HepG2 (cell line): Measurements from ENCODE around the gene MTHFD1L. TPM values are rescaled to one million over a fixed set of nuclear protein-coding genes. Genes with fewer than 3 reads are reported as not detected.
A peak's percentile ranks its signal among the peaks of the same experiment; 100 is the strongest.
"Not testable (repeated sequence)": the region's sequence is repeated elsewhere in the genome, so short reads cannot be mapped to it uniquely, and the experiment has no call there.

Experiments used
- ATAC-seq: fragments of 200-7000 bp; cut with Tn5 transposase; 3 replicates; pipeline ENCODE4 v1.9.1; 2020; ENCODE audit warnings: mild to moderate bottlenecking, moderate library complexity
- BruUV-seq: library from RNA; stranded (reverse); fragments of 400-500 nt; replicated peaks from 2 replicates; lab custom pipeline; 2021; lab: Mats Ljungman, UMichigan
- CTCF ChIA-PET: fragments of 300-600 bp; formaldehyde crosslinking; extraction: SDS; loops from one replicate; lab custom pipeline; 2021; ENCODE audit warnings: low total read pairs, inconsistent platforms, low intra/inter-chr PET ratio; lab: Yijun Ruan, JAX
- POLR2A ChIA-PET: fragments of 350-600 bp; sonication (Branson Sonifier 250); formaldehyde crosslinking; loops from one replicate; lab custom pipeline; 2020; ENCODE audit warnings: antibody characterized with exemption, inconsistent platforms; lab: Yijun Ruan, JAX
- DNase-seq: peaks from one replicate; pipeline ENCODE4 v3.0.0-alpha.2; 2015; ENCODE audit warnings: low spot score
- FAIRE-seq: peaks from 3 replicates; lab custom pipeline; 2011; peaks lifted over from hg19 to GRCh38; lab: Jason Lieb, UNC
- H2AFZ ChIP-seq: one replicate; pipeline ENCODE4 v1.6.1; 2011; ENCODE audit warnings: low read length, inconsistent platforms
- H3K27ac ChIP-seq: fragments of 300-600 bp; 3 replicates; pipeline ENCODE4 v1.8.0; 2011; ENCODE audit warnings: mixed run types, mild to moderate bottlenecking, mixed read lengths, low read length, inconsistent platforms; ENCODE audit not compliant: insufficient read depth; ENCODE audit errors: extremely low read length
- H3K27me3 ChIP-seq, 2 experiments: fragments of 200-600 bp in 1 of 2; 2 replicates in 1 of 2; 3 replicates in 1 of 2; pipeline versions ENCODE4 v1.6.0 to v1.8.0; 2011; ENCODE audit warnings: low read length in 2 of 2, mild to moderate bottlenecking in 2 of 2, moderate library complexity in 2 of 2, inconsistent platforms in 1 of 2; ENCODE audit not compliant: insufficient read depth in 2 of 2, control insufficient read depth in 1 of 2
- H3K36me3 ChIP-seq, 2 experiments: fragments of 200-600 bp in 1 of 2; replicated peaks in 1 of 2; 2 replicates in 1 of 2; 3 replicates in 1 of 2; pipeline versions ENCODE4 v1.5.1 to v1.8.0; 2011; ENCODE audit warnings: low read length in 2 of 2, inconsistent platforms in 1 of 2; ENCODE audit not compliant: insufficient read depth in 2 of 2, control insufficient read depth in 1 of 2
- H3K4me1 ChIP-seq: 2 replicates; pipeline ENCODE4 v1.5.1; 2012; ENCODE audit warnings: low read length, inconsistent platforms; ENCODE audit not compliant: insufficient read depth
- H3K4me2 ChIP-seq: 2 replicates; pipeline ENCODE4 v1.6.0; 2011; ENCODE audit warnings: low read depth, low read length, inconsistent platforms
- H3K4me3 ChIP-seq, 3 experiments: fragments of 200-600 bp in 1 of 3; sonication (generic), shearing (Covaris generic) in 1 of 3; replicated peaks in 1 of 3; 2 replicates each; pipeline ENCODE4 v1.5.1; 2011 to 2016; ENCODE audit warnings: low read length in 3 of 3, inconsistent platforms in 2 of 3, low read depth in 2 of 3, mild to moderate bottlenecking in 2 of 3, control low read depth in 1 of 3, mixed read lengths in 1 of 3; ENCODE audit not compliant: insufficient read depth in 1 of 3
- H3K79me2 ChIP-seq: one replicate; pipeline ENCODE4 v1.6.1; 2011; ENCODE audit warnings: low read length, inconsistent platforms; ENCODE audit not compliant: insufficient read depth
- H3K9ac ChIP-seq: 2 replicates; pipeline ENCODE4 v1.6.0; 2011; ENCODE audit warnings: mild to moderate bottlenecking, low read depth, low read length, inconsistent platforms; ENCODE audit not compliant: insufficient read depth
- H3K9me3 ChIP-seq: 2 replicates; pipeline ENCODE4 v1.5.1; 2012; ENCODE audit warnings: mild to moderate bottlenecking, low read length
- H4K20me1 ChIP-seq: 2 replicates; pipeline ENCODE4 v1.6.0; 2011; ENCODE audit warnings: inconsistent platforms, mild to moderate bottlenecking, low read length, moderate library complexity; ENCODE audit not compliant: insufficient read depth
- CBX2 ChIP-seq, 2 experiments: fragments of 200-600 bp in 1 of 2; sonication (generic); formaldehyde crosslinking in 1 of 2; IDR thresholded peaks; 2 replicates each; pipeline versions ENCODE4 v1.7.0 to v1.8.1; 2018 to 2022; ENCODE audit warnings: low read depth in 2 of 2, low read length in 1 of 2, mild to moderate bottlenecking in 1 of 2, missing genetic modification reagents in 1 of 2
- NR2F6 ChIP-seq, 2 experiments: IDR thresholded peaks; 2 replicates each; pipeline ENCODE4 v1.6.1; 2016; ENCODE audit warnings: antibody characterized with exemption in 1 of 2, mild to moderate bottlenecking in 1 of 2
- PHB2 ChIP-seq: fragments of 450-650 bp; IDR thresholded peaks from 2 replicates; pipeline ENCODE4 v1.6.1; 2018; ENCODE audit not compliant: partially characterized antibody
- SMAD9 ChIP-seq: sonication (generic); formaldehyde crosslinking; IDR thresholded peaks from 2 replicates; pipeline ENCODE4 v1.5.1; 2020; ENCODE audit warnings: mild to moderate bottlenecking, missing genetic modification reagents
- ZNF879 ChIP-seq: sonication (generic); formaldehyde crosslinking; IDR thresholded peaks from 2 replicates; pipeline ENCODE4 v1.8.1; 2023; ENCODE audit warnings: missing genetic modification reagents
- WGBS: methylation state at CpG from one replicate; pipeline ENCODE4 v1.1.6; 2017; ENCODE audit warnings: low lambda C conversion rate; 5-methylcytosine and 5-hydroxymethylcytosine counted together
- in situ Hi-C: cut with HindIII; loops from 2 replicates; pipeline ENCODE4 v1.10.0; 2017; ENCODE audit warnings: low pct_unique_long_range_greater_than_20kb; ENCODE audit not compliant: extremely low pct_ligation_motif_present
- intact Hi-C: fragments of 100-400 bp; cut with micrococcal nuclease; formaldehyde crosslinking; loops from one replicate; pipeline ENCODE4 v1.10.0; 2022; ENCODE audit not compliant: unreplicated experiment
- polyA plus RNA-seq, 8 experiments: library from polyadenylated mRNA; depleted of rRNA in 3 of 8; stranded (reverse) in 7 of 8; unstranded in 1 of 8; fragments of >200 nt; fragmentation: Illumina TruSeq in 4 of 8; extraction: Trizol in 4 of 8; gene quantifications; 2 replicates each; pipeline versions ENCODE4 v1.2.1 to v1.2.3, GENCODE V29; 2011 to 2016; ENCODE audit warnings: low read depth in 4 of 8, missing spikeins in 1 of 8, mixed read lengths in 1 of 8; ENCODE audit not compliant: insufficient read depth in 1 of 8
- total RNA-seq, 5 experiments: library from RNA; depleted of rRNA; stranded (reverse); fragments of >200 nt; fragmentation: Illumina TruSeq; extraction: Trizol; gene quantifications; 2 replicates each; pipeline ENCODE4 v1.2.3, GENCODE V29; 2016; ENCODE audit warnings: low read depth in 1 of 5
- TF ChIP-seq, protein P1 (sequence below): sonication (generic); formaldehyde crosslinking; IDR thresholded peaks from 2 replicates; pipeline ENCODE4 v1.9.0; 2021; ENCODE audit warnings: missing genetic modification reagents, borderline replicate concordance

MTHFD1L gene
- total and polyA plus RNA-seq, 2 of the 13 experiments (the other 11 are each of a cell fraction or from before 2014, with no cell fraction given), result 24.0 to 39.6 TPM

DNA sequence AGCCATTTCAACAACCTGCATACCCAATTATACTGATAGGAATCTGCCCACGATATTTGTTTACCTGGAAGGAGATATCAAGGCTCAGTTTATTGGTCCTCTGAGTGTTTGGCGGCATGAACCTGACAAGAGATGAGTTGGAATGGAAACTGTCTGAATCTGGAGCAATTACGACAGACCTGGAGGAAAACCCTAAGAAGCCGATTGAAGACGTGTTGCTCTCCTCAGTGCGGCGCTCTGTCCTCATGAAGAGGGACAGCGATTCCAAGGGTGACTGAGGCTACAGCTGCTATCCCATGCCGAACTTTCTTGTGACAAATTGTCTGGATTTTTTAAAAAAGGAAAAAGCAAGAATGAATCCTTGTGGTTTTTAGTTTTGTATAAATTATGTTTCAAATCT is 37.4 kb upstream of the MTHFD1L start:
- FAIRE-seq, intact Hi-C loops, H3K79me2 ChIP-seq, H3K9me3 ChIP-seq, H3K4me1 ChIP-seq, H3K4me3 ChIP-seq, POLR2A ChIA-PET, H4K20me1 ChIP-seq, CTCF ChIA-PET, BruUV-seq, H2AFZ ChIP-seq, in situ Hi-C loops, DNase-seq, ATAC-seq, H3K9ac ChIP-seq, H3K36me3 ChIP-seq, H3K4me2 ChIP-seq, H3K27me3 ChIP-seq, H3K27ac ChIP-seq: not testable (repeated sequence)
- 64% methylated on average over 9 of the region's 9 CpGs for WGBS

DNA sequence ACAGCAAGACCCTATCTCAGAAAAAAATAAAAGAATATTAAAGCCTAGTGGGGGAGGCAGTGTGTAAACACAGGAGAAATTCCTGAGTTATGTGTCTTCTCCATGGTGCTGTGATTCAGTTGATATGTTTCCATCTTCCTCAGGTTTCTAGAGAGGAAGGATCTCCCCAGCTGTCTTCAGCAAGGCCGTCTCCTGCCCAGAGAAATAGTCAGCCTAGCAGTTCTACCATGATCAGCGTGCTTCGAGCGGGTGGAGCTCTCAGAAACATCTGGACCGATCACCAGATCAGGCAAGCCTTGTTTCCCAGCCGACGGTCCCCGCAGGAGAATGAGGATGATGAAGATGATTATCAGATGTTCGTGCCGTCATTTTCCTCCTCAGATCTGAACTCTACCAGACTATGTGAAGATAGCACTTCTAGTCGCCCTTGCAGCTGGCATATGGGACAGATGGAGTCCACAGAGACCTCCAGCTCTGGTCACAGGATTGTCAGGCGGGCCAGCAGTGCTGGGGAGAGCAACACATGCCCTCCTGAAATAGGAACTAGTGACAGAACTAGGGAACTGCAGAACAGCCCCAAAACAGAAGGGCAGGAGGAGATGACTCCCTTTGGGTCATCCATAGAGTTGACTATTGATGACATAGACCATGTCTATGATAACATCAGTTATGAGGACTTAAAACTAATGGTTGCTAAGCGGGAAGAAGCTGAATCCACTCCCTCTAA is 34.9 kb upstream of the MTHFD1L start:
- Histone ChIP-seq H3K36me3 (no peaks in the 10 kb centered on the region), H3K4me1 (no peaks in the 10 kb centered on the region), H2AFZ (no peak overlapping the region)
- intact Hi-C loops, result no loop called here
- POLR2A ChIA-PET, result no interaction called here
- TF ChIP-seq SMAD9 (CRISPR knock-in tag) (no peak), NR2F6 (IDR thresholded peaks at IDR 0.05) (no peak), NR2F6 (CRISPR knock-in tag; IDR thresholded peaks at IDR 0.05) (no peak), ZNF879 (no peak), PHB2 (no peak), CBX2 (IDR thresholded peaks at IDR 0.05; ENCODE audit: low read depth, low read length) (no peak), CBX2 (CRISPR knock-in tag; IDR thresholded peaks at IDR 0.05; ENCODE audit: low read depth) (no peak)
- TF ChIP-seq, protein P1, sequence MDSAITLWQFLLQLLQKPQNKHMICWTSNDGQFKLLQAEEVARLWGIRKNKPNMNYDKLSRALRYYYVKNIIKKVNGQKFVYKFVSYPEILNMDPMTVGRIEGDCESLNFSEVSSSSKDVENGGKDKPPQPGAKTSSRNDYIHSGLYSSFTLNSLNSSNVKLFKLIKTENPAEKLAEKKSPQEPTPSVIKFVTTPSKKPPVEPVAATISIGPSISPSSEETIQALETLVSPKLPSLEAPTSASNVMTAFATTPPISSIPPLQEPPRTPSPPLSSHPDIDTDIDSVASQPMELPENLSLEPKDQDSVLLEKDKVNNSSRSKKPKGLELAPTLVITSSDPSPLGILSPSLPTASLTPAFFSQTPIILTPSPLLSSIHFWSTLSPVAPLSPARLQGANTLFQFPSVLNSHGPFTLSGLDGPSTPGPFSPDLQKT (CRISPR knock-in tag), result no peak
- TF ChIP-seq, all 625 proteins: peak for 0
- in situ Hi-C loops, result no loop called here
- DNase-seq, result no peak
- H3K9me3 ChIP-seq, result no peaks in the 10 kb centered on the region
- CTCF ChIA-PET, result no interaction called here
- no TSS peak for BruUV-seq
- peak; percentile 57 for ATAC-seq
- H3K27ac ChIP-seq, result no peak overlapping the region
- H3K27me3 ChIP-seq, result peaks cover 1 to 5% of the 10 kb centered on the region in 2 experiments; a peak in 2 of 5 replicates
- WGBS, result 57% methylated on average over 12 of the region's 13 CpGs
- no peak for FAIRE-seq
- no peak overlapping the region for H3K4me3 ChIP-seq
- no peaks in the 10 kb centered on the region for H4K20me1 ChIP-seq
- H3K9ac ChIP-seq, result no peak overlapping the region
- H3K4me2 ChIP-seq, result no peak overlapping the region
- H3K79me2 ChIP-seq, result no peaks in the 10 kb centered on the region
